LoVo (cell line): Measurements from ENCODE around the gene SYDE2.
"Not testable (repeated sequence)": the region's sequence is repeated elsewhere in the genome, so short reads cannot be mapped to it uniquely, and the experiment has no call there.

ENCODE experiments used
- DNase-seq: peaks from one replicate; pipeline ENCODE4 v3.0.0-alpha.2; 2016; ENCODE audit warnings: low spot score

Gene SYDE2

DNA sequence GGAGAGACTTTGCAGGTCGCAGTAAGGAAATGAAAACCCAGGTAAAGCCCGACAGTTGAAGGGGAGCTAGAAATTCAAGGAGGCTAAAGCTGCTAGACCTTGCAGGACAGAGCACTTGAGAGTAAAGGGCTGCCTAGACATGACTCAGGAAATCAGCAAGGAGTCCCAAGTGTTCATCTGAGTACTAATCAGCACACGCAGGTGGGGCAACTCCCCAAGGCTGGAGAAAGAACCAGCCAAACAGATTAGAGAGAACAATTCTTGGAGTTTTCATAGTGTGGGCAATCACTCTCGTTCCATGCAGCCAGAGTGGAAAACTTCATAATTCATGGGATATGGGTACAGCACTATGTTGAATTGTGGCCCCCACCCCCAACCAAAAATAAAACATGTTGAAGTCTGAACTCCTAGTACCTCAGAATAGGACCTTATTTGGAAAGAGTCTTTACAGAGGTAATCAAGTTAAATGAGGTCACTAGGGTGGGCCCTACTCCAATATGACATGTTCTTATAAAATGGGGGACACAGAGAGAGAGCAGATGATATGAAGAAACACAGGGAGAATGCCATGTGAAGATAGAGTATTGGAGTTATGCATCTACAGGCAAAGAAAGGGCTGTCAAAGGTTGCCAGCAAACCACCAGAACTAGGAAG lies 28.0 kb downstream of the SYDE2 start:
- DNase-seq = no peak

DNA sequence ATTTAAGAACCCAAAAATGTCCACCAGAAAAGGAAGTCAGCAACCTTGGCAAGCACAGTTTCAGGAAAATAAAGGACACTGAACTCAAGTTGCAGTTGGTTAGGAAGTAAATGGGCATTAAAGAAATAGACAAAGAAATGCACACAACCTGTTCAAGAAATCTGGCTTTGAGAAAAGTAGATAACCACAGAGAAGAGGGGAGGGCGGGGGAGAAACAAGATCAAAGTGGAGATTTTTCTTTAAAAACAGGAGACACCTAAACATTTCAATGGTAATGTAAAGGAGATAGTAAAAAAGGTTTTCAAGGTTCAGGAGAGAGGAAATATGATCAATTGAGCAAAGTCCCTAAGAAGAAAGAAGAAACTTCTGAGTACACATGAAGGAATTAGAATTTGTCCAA lies 29.1 kb downstream of the SYDE2 start:
- no peak for DNase-seq

- DNase-seq = no peak
These were observed 31.9 kb downstream of the SYDE2 start for GRCh38 chr1:85168884-85169283.

GRCh38 chr1:85166351-85166750 lies 34.5 kb downstream of the SYDE2 start:
- no peak for DNase-seq

GRCh38 chr1:85158910-85159309 lies 41.9 kb downstream of the SYDE2 start:
- no peak for DNase-seq

- DNase-seq = no peak
These were observed 43.4 kb downstream of the SYDE2 start for GRCh38 chr1:85157436-85157835.

DNA sequence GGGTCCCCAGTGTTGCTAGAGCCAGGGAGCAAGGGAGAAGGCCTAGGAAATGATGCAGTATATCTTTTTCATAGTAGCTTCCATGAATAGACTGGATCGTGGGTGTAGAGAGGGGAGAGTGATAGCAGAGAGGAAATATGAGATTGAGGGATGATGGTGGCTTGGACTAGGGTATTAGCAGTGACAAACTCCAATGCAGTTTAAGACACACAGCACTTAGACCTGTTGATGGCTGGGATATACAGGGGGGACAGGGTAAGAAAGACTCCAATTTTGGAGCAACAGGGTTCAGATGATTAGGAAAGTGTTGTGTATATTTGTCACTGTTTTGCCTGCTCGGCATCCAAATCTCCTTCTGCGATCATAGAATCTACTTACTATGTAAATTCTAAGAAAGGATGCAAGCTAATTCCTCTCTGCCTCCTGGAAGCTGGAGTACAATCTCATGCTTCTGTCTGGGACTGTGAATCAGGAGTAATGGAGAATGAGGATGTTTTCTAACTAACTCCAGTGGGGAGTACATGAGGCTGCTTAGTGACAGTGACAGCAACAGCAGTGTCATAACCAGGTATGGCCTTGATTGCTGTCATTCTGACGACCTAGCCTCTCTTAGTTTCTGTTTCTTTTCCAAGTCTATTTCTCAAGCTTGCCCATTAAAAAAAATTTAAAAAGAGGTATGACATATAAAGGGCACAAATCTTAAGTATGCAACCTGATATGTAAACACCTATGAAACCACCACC lies 47.5 kb downstream of the SYDE2 start:
- DNase-seq = no peak

DNA sequence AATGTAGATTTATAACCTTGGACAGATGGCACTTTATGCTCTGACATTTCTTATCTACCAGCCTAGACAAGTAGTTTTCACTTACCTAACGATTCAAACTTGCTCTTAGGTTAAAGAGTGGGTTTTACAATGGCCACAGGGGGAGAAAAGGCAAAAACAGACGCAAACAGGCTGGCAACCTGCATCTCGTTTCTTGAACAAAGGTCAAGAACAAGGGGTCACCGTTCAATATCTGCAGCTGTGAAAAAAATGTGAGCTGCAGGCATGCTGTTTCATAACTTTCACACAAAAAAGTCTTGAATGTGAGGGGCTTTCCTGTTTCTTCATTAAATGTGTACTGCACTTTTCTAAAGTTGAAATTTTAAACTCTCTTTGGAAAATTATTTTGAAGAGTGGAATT lies 49.4 kb downstream of the SYDE2 start:
- DNase-seq = no peak

GRCh38 chr1:85149805-85150204 lies 51.0 kb downstream of the SYDE2 start:
- no peak for DNase-seq

GRCh38 chr1:85148524-85149250 lies 52.1 kb downstream of the SYDE2 start:
- DNase-seq = no peak

DNA sequence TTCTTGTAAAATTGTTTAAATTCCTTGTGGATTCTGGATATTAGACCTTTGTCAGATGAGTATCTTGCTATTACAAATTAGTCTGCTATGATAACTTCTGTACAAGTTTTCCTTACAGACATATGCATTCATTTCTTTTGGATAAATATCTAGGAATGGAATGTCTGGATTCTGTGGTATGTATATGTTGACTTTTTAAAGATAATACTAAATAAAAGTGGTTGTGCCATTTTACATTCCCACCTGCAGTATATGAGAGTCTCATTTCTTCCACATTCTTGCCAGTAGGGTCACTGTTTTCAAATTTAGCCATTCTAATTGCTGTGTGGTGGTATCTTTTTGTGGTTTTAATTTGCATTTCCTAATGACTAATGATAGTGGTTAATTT lies 53.9 kb downstream of the SYDE2 start:
- DNase-seq = no peak

- DNase-seq = not testable (repeated sequence)
These were observed 54.4 kb downstream of the SYDE2 start for GRCh38 chr1:85146298-85146971.

GRCh38 chr1:85144351-85144750 lies 56.5 kb downstream of the SYDE2 start:
- DNase-seq = no peak

GRCh38 chr1:85142753-85143152 lies 58.1 kb downstream of the SYDE2 start:
- DNase-seq = no peak

- DNase-seq = not testable (repeated sequence)
These were observed 62.4 kb downstream of the SYDE2 start for GRCh38 chr1:85138439-85138838.

DNA sequence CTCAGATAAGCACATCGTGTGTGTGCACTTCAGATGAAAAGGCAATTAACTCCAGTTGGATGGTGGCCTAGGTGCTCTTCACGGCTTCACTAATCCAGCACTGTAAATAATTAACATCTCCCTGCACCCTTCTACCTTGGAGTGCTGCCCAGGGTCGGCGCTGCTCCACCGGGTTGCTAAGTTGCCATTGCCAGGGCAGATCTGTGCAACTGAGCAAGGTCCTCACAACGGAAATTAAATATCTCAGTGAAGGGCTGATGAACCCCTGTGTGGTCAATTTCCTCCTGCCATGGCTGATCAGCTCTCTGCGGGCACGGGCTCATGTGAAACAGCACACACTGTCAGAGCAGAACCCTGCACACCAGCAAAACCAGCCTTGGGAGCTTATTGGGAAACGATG lies 63.2 kb downstream of the SYDE2 start:
- DNase-seq = peak; percentile 83

GRCh38 chr1:85135392-85135798 lies 65.4 kb downstream of the SYDE2 start:
- no peak for DNase-seq

DNA sequence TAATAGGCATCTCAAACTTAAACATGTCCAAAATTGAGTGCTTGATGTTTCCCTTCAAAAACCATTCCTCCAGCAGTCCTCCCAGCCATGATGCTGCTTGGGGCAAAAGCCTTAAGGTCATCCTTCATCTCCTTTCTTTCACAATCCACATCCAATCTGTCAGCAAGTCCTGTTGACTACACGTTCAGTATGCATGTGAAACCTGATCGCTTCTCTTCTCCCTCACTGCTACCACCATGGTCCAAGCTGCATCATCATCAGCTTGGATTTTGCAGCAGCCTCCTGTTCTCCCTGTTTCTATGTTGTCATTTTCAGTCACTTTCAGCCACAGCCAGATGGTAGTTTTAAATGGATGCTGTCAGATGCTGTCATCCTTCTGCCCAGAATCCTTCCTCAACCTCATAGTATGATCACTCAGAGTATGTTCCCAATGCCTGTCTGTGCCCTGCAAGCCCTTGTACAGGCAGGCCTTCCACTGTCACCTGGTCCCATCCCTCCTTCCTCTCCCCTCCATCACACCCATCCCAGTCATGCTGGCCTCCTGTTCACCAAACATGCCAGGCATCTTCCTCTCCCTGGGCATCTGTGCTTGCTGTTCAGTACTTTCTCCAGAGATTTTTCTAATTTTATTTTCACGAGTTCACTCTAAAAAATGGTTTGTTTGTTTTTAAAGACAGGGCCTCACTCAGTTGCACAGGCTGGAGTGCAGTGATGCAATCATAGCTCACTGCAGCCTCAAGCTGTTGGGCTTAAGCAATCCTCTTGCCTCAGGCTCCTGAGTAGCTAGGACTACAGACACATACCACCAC lies 66.0 kb downstream of the SYDE2 start:
- DNase-seq = no peak

- no peak for DNase-seq
These were observed 67.2 kb downstream of the SYDE2 start for GRCh38 chr1:85133565-85134159.

DNA sequence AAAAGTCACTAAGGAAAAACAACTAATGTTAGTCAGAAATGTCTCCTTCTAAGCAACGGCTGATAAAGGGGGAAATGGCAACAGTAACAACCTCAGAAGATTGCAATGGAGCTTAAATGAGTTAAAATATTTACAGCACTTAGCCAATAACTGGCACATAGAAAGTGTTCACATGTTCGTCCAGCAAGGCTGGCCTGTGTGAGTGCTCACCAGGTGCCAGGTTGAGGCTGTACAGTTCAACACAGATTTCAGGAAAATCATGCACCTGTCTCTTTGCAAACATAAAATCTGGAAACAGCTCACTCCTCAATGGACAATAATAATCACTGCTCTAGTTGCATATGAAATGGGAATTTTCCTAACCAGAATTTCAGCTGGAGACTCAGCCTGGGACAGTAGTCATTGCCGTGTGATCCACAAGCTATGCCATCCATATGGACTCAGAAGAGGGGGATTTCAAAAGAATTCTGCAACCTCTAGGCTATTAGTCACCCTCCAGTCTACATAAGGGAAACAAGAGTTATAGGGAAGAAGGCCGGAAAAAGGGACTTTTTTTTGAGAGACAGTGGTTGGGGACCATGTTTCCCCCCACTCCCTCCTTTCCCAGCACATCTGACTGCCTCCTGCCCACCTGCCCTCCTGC lies 68.6 kb downstream of the SYDE2 start:
- DNase-seq = no peak

- no peak for DNase-seq
These were observed 72.5 kb downstream of the SYDE2 start for GRCh38 chr1:85128316-85128715.
